PFSK-1 (cell line): ENCODE data around the gene UGP2.

Experiments used
- POLR2AphosphoS5 ChIP-seq: IDR thresholded peaks from 2 replicates; pipeline ENCODE4 v1.6.1; 2012; ENCODE audit warnings: low read depth, mild to moderate bottlenecking, control low read depth, low read length, moderate library complexity
- TAF1 ChIP-seq: IDR thresholded peaks from 2 replicates; pipeline ENCODE4 v1.6.1; 2012; ENCODE audit warnings: low read length, control low read depth, borderline replicate concordance; ENCODE audit not compliant: insufficient read depth

DNA sequence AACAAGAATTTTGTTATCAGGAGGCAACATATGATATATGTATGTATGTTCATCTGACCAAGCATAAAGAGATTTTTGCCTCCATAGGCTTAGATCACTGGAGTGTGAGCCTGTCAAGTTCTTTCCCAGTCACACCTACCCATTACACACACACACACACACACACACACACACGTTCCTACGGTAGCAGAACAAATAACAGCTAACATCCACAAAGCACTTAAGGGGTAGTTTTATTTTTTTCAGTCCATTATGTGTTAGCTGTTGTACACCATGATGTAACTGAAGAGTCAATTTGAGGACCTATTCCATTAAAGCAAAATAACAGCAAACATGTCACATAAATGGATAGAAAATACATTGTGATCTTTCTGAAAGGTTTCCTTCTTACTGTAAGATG is 39.5 kb downstream of the UGP2 start:
- TF ChIP-seq TAF1: no peak
- TF ChIP-seq POLR2AphosphoS5: no peak
